NCI-H1417 (cell line): ENCODE measurements around the gene TLCD5.

ENCODE experiments used
- DNase-seq, 3 experiments: peaks; one replicate each; lab custom pipeline; 2025; lab: John Stamatoyannopoulos, UW

Gene TLCD5

GRCh38 chr11:120307476-120307875 lies 17.6 kb upstream of the TLCD5 start:
- DNase-seq, result no peak

- DNase-seq, result no peak
Observed at GRCh38 chr11:120308081-120308480, 17.0 kb upstream of the TLCD5 start.

GRCh38 chr11:120310870-120311269 lies 14.2 kb upstream of the TLCD5 start:
- peak in 2 of 3 experiments; percentile 68 to 91 for DNase-seq

GRCh38 chr11:120314861-120315260 lies 10.2 kb upstream of the TLCD5 start:
- DNase-seq, result no peak

GRCh38 chr11:120316880-120317688 lies 8.0 kb upstream of the TLCD5 start:
- DNase-seq, result no peak

GRCh38 chr11:120317689-120318480 lies 7.2 kb upstream of the TLCD5 start:
- DNase-seq, result no peak

- DNase-seq, result no peak
Observed at GRCh38 chr11:120318906-120319305, 6.2 kb upstream of the TLCD5 start.

- peak in 1 of 3 experiments; percentile 36 for DNase-seq
Observed at GRCh38 chr11:120326228-120326627, 1.1 kb downstream of the TLCD5 start.

- DNase-seq, result no peak
Observed at GRCh38 chr11:120326845-120327281, 1.8 kb downstream of the TLCD5 start.

GRCh38 chr11:120327311-120327710 lies 2.2 kb downstream of the TLCD5 start:
- no peak for DNase-seq

- no peak for DNase-seq
Observed at GRCh38 chr11:120329556-120329955, 4.5 kb downstream of the TLCD5 start.

GRCh38 chr11:120330045-120330444 lies 4.9 kb downstream of the TLCD5 start:
- DNase-seq, result no peak

GRCh38 chr11:120331301-120331996 lies 6.3 kb downstream of the TLCD5 start:
- DNase-seq, result no peak

- DNase-seq, result no peak
Observed at GRCh38 chr11:120332822-120333716, 8.0 kb downstream of the TLCD5 start.

GRCh38 chr11:120333801-120334200 lies 8.7 kb downstream of the TLCD5 start:
- no peak for DNase-seq

GRCh38 chr11:120334332-120334731 lies 9.2 kb downstream of the TLCD5 start:
- no peak for DNase-seq

GRCh38 chr11:120334894-120335462 lies 9.9 kb downstream of the TLCD5 start:
- peak; percentile 75 to 92 (median 84) for DNase-seq

- DNase-seq, result peak in 2 of 3 experiments; percentile 60 to 91
Observed at GRCh38 chr11:120335556-120335907, 10.4 kb downstream of the TLCD5 start.

- peak; percentile 97 to 98 (median 97) for DNase-seq
Observed at GRCh38 chr11:120335908-120336640, 11.0 kb downstream of the TLCD5 start, which contains the start of gene ARHGEF12. Gene ARHGEF12, plus strand, starts transcription at chr11:120336413. Its CDS starts 831 bp downstream, at chr11:120337244.
